Esophagus muscularis mucosa (tissue), 4 donors: ENCODE results near the gene PARD3B. TPM values are rescaled to one million over a fixed set of nuclear protein-coding genes. Genes with fewer than 3 reads are reported as not detected.

Source experiments
- DNase-seq: peaks from one replicate; pipeline ENCODE4 v3.0.0-alpha.2; 2017; ENCODE audit errors: extremely low spot score
- H3K27ac ChIP-seq, 4 donors: fragments of 200-600 bp; sonication (generic); replicated peaks in 1 of 4; 1 replicate in 3 of 4; 2 replicates in 1 of 4; pipeline ENCODE4 v1.5.1; 2016 to 2019; ENCODE audit warnings: mild to moderate bottlenecking in 1 of 4
- H3K27me3 ChIP-seq, 4 donors: fragments of 200-600 bp; sonication (generic); one replicate each; pipeline versions ENCODE4 v1.5.1 to v1.6.0; 2016 to 2019
- H3K36me3 ChIP-seq, 4 donors: fragments of 200-600 bp; sonication (generic); one replicate each; pipeline ENCODE4 v1.5.1; 2016 to 2019
- H3K4me1 ChIP-seq, 4 donors: fragments of 200-600 bp; sonication (generic); one replicate each; pipeline ENCODE4 v1.5.1; 2016 to 2019
- H3K4me3 ChIP-seq, 4 donors: fragments of 200-600 bp; sonication (generic); 1 replicate in 2 of 4; 2 replicates in 2 of 4; pipeline ENCODE4 v1.5.1; 2016 to 2019; ENCODE audit warnings: mild to moderate bottlenecking in 4 of 4, moderate library complexity in 1 of 4
- H3K9me3 ChIP-seq, 4 donors: fragments of 200-600 bp; sonication (generic); 1 replicate in 3 of 4; 2 replicates in 1 of 4; pipeline ENCODE4 v1.5.1; 2016 to 2019
- CTCF ChIP-seq, 3 experiments: fragments of 200-600 bp in 2 of 3; fragments of 450-650 bp in 1 of 3; sonication (generic) in 2 of 3; IDR thresholded peaks; one replicate each; pipeline ENCODE4 v1.5.1; 2017 to 2019; ENCODE audit warnings: antibody characterized with exemption in 3 of 3, mild to moderate bottlenecking in 2 of 3, moderate library complexity in 1 of 3
- EP300 ChIP-seq: sonication (generic); formaldehyde crosslinking; IDR thresholded peaks from one replicate; pipeline ENCODE4 v1.6.1; 2017; ENCODE audit warnings: antibody characterized with exemption
- POLR2A ChIP-seq: fragments of 450-650 bp; IDR thresholded peaks from one replicate; pipeline ENCODE4 v1.6.1; 2017; ENCODE audit warnings: antibody characterized with exemption, moderate library complexity, mild to moderate bottlenecking, low read depth
- POLR2AphosphoS5 ChIP-seq, 2 donors: sonication (generic); formaldehyde crosslinking; IDR thresholded peaks; one replicate each; pipeline ENCODE4 v1.6.1; 2017; ENCODE audit warnings: antibody characterized with exemption in 2 of 2
- WGBS: methylation state at CpG from one replicate; pipeline ENCODE4 v1.1.5; 2018; 5-methylcytosine and 5-hydroxymethylcytosine counted together
- intact Hi-C: fragments of 100-400 bp; cut with DNase I; formaldehyde crosslinking; loops from one replicate; pipeline ENCODE4 v1.15.1; 2023
- total RNA-seq, 4 donors: library from RNA; depleted of rRNA; stranded (reverse); fragments of >200 nt; gene quantifications; one replicate each; pipeline versions ENCODE4 v1.1.0 to v1.2.1, GENCODE V29; 2016

Gene PARD3B
- total RNA-seq, 4 donors from 2014 or later = 24.2 to 40.8 (median 32.5) TPM

DNA sequence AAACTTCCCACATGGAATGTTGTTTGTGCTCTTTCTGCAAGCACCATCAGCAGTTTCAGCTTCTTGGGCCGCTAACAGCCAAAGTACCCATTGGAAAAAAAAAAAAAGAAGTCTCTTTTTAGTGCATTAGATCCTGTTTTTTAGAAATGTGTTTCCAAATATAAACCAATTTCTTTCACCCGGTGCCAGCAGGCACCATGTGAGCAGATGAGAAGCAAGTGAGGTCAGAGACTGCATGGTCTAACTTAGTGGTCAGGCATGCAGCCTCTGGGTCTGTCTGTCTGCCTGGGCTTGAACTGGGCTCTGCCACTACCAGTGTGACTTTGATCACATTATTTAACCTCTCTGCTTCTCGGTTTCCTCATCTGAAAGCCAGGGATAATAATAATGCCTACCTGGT lies 1061.9 kb downstream of the PARD3B start:
- 77% methylated on average over 3 of the region's 3 CpGs for WGBS
- Histone ChIP-seq H3K4me1 (no peaks in the 10 kb centered on the region), H3K9me3 (peaks cover 0 to 14% (median 8%) of the 10 kb centered on the region in 4 donors), H3K27ac (no peak overlapping the region), H3K27me3 (no peaks in the 10 kb centered on the region), H3K4me3 (no peak overlapping the region), H3K36me3 (no peaks in the 10 kb centered on the region)
- no peak for DNase-seq
- TF ChIP-seq EP300 = no peak
- no peak for TF ChIP-seq POLR2AphosphoS5 (IDR thresholded peaks at IDR 0.05)
- TF ChIP-seq POLR2A = no peak
- no peak for TF ChIP-seq CTCF (IDR thresholded peaks at IDR 0.05)
- intact Hi-C loops = no loop called here

GRCh38 chr2:205609113-205609512 lies 1063.8 kb downstream of the PARD3B start:
- intact Hi-C loops = no loop called here

GRCh38 chr2:205610437-205610836 lies 1065.2 kb downstream of the PARD3B start:
- intact Hi-C loops = no loop called here
- Histone ChIP-seq H3K9me3 (peaks cover 0 to 7% (median 3%) of the 10 kb centered on the region in 4 donors), H3K36me3 (no peaks in the 10 kb centered on the region), H3K27me3 (no peaks in the 10 kb centered on the region), H3K4me3 (no peak overlapping the region), H3K27ac (no peak overlapping the region), H3K4me1 (no peaks in the 10 kb centered on the region)
- 97% methylated on average over 1 of the region's 1 CpG for WGBS
- DNase-seq = no peak
- no peak for TF ChIP-seq POLR2A
- TF ChIP-seq POLR2AphosphoS5 (IDR thresholded peaks at IDR 0.05) = no peak
- TF ChIP-seq CTCF (IDR thresholded peaks at IDR 0.05) = no peak
- TF ChIP-seq EP300 = no peak

More at GRCh38 chr2:205609113-205609512, 1063.8 kb downstream of the PARD3B start:
- H3K4me1 ChIP-seq = no peaks in the 10 kb centered on the region
- no peaks in the 10 kb centered on the region for H3K36me3 ChIP-seq
- no peaks in the 10 kb centered on the region for H3K27me3 ChIP-seq
- no peak overlapping the region for H3K4me3 ChIP-seq
- DNase-seq = no peak
- peaks cover 0 to under 1% (median 0%) of the 10 kb centered on the region in 4 donors for H3K9me3 ChIP-seq
- TF ChIP-seq POLR2A (no peak), CTCF (IDR thresholded peaks at IDR 0.05) (no peak), EP300 (no peak), POLR2AphosphoS5 (IDR thresholded peaks at IDR 0.05) (no peak)
- H3K27ac ChIP-seq = no peak overlapping the region
- 61% methylated on average over 8 of the region's 8 CpGs for WGBS

DNA sequence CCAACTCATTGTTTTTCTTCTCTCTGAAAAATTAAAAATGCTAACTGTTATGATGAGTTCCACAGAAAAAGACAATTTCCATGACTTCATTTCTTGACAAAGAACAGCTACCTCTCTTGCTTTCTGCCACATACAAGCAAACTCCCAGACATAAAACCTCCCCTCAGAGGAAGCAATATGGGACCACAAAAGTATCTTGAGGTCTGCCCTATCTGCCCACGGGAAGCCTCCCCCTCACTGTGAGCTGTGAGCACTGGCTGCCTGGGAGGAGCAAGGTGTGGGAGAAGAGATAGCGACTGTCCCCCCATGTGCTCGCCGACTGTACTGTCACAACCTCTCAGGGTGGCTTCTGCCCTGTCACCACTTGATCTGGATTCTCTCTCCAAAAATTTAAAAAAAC lies 1067.4 kb downstream of the PARD3B start:
- Histone ChIP-seq H3K27ac (no peak overlapping the region), H3K9me3 (peaks cover 0 to 7% (median 3%) of the 10 kb centered on the region in 4 donors), H3K4me3 (no peak overlapping the region), H3K27me3 (no peaks in the 10 kb centered on the region), H3K36me3 (no peaks in the 10 kb centered on the region), H3K4me1 (peaks cover 0 to 13% (median 9%) of the 10 kb centered on the region in 4 donors)
- DNase-seq = no peak
- TF ChIP-seq CTCF (IDR thresholded peaks at IDR 0.05) (no peak), EP300 (no peak), POLR2A (no peak), POLR2AphosphoS5 (IDR thresholded peaks at IDR 0.05) (no peak)
- 64% methylated on average over 4 of the region's 4 CpGs for WGBS
- intact Hi-C loops = no loop called here

GRCh38 chr2:205613970-205614559 lies 1068.8 kb downstream of the PARD3B start:
- H3K4me1 ChIP-seq = peaks cover 0 to 16% (median 11%) of the 10 kb centered on the region in 4 donors
- H3K4me3 ChIP-seq = no peak overlapping the region
- H3K36me3 ChIP-seq = no peaks in the 10 kb centered on the region
- intact Hi-C loops = no loop called here
- no peak overlapping the region for H3K27ac ChIP-seq
- WGBS = 79% methylated on average over 3 of the region's 3 CpGs
- H3K9me3 ChIP-seq = peaks cover 0 to 7% (median 3%) of the 10 kb centered on the region in 4 donors
- DNase-seq = no peak
- TF ChIP-seq EP300 (no peak), POLR2AphosphoS5 (IDR thresholded peaks at IDR 0.05) (no peak), CTCF (IDR thresholded peaks at IDR 0.05) (no peak), POLR2A (no peak)
- no peaks in the 10 kb centered on the region for H3K27me3 ChIP-seq
